Hypothalamus (tissue), 51 donors: ENCODE data around the gene FOXD4.
A peak's percentile ranks its signal among the peaks of the same experiment; 100 is the strongest.
"Not testable (repeated sequence)": the region's sequence is repeated elsewhere in the genome, so short reads cannot be mapped to it uniquely, and the experiment has no call there.

ENCODE experiments used
- DNase-seq, 51 donors: peaks; one replicate each; lab custom pipeline; 2025; lab: John Stamatoyannopoulos, UW

The FOXD4 gene

GRCh38 chr9:94323-94722, 23.9 kb downstream of the FOXD4 start:
- DNase-seq: not testable (repeated sequence)

GRCh38 chr9:93909-94308, 24.3 kb downstream of the FOXD4 start:
- not testable (repeated sequence) for DNase-seq

GRCh38 chr9:90851-91250, 27.4 kb downstream of the FOXD4 start:
- DNase-seq: not testable (repeated sequence)

- DNase-seq: not testable (repeated sequence)
Measured at GRCh38 chr9:88396-89037, 29.7 kb downstream of the FOXD4 start.

GRCh38 chr9:87860-88259, 30.4 kb downstream of the FOXD4 start:
- DNase-seq: not testable (repeated sequence)

GRCh38 chr9:87105-87504, 31.1 kb downstream of the FOXD4 start:
- not testable (repeated sequence) for DNase-seq

GRCh38 chr9:86697-87096, 31.5 kb downstream of the FOXD4 start:
- not testable (repeated sequence) for DNase-seq

GRCh38 chr9:82932-83689, 35.1 kb downstream of the FOXD4 start:
- not testable (repeated sequence) for DNase-seq

- DNase-seq: not testable (repeated sequence)
Measured at GRCh38 chr9:78333-78732, 39.9 kb downstream of the FOXD4 start.

- not testable (repeated sequence) for DNase-seq
Measured at GRCh38 chr9:76389-76788, 41.8 kb downstream of the FOXD4 start.

- DNase-seq: not testable (repeated sequence)
Measured at GRCh38 chr9:73900-74525, 44.2 kb downstream of the FOXD4 start.

- DNase-seq: peak in 1 of 51 donors; percentile 12
Measured at GRCh38 chr9:73076-73899, 44.9 kb downstream of the FOXD4 start.
